GM18498 (cell line): ENCODE measurements around the gene ZNF221.
"Not testable (repeated sequence)": the region's sequence is repeated elsewhere in the genome, so short reads cannot be mapped to it uniquely, and the experiment has no call there.

ENCODE experiments used
- ATAC-seq: cut with Tn5 transposase; IDR thresholded peaks from one replicate; pipeline ENCODE4 v1.9.1; 2021; ENCODE audit warnings: mild to moderate bottlenecking, moderate library complexity; ENCODE audit not compliant: unreplicated experiment

The ZNF221 gene

GRCh38 chr19:43950834-43951645 lies at the start of gene ZNF221:
Gene ZNF221, plus strand, starts transcription at chr19:43951228. Its CDS starts 11,499 bp downstream, at chr19:43962727.
- ATAC-seq: peak; percentile 93

- peak; percentile 78 for ATAC-seq
Measured at GRCh38 chr19:43901395-43902390, 49.3 kb upstream of the ZNF221 start.

- no peak for ATAC-seq
Measured at GRCh38 chr19:43902399-43902798, 48.6 kb upstream of the ZNF221 start.

GRCh38 chr19:43905897-43906296 lies 45.1 kb upstream of the ZNF221 start:
- no peak for ATAC-seq

GRCh38 chr19:43906774-43907173 lies 44.3 kb upstream of the ZNF221 start:
- ATAC-seq: no peak

- ATAC-seq: no peak
Measured at GRCh38 chr19:43908659-43909058, 42.4 kb upstream of the ZNF221 start.

GRCh38 chr19:43910884-43911283 lies 40.1 kb upstream of the ZNF221 start:
- ATAC-seq: no peak

- no peak for ATAC-seq
Measured at GRCh38 chr19:43913383-43913782, 37.6 kb upstream of the ZNF221 start.

- ATAC-seq: no peak
Measured at GRCh38 chr19:43914051-43914450, 37.0 kb upstream of the ZNF221 start.

- no peak for ATAC-seq
Measured at GRCh38 chr19:43923875-43924274, 27.2 kb upstream of the ZNF221 start.

- ATAC-seq: no peak
Measured at GRCh38 chr19:43928820-43929219, 22.2 kb upstream of the ZNF221 start.

- ATAC-seq: no peak
Measured at GRCh38 chr19:43934055-43934984, 16.7 kb upstream of the ZNF221 start.

GRCh38 chr19:43934985-43935708 lies 15.9 kb upstream of the ZNF221 start, which contains the start of gene ZNF45:
Gene ZNF45, minus strand, starts transcription at chr19:43935282. Its CDS starts 13,097 bp downstream, at chr19:43922185.
- ATAC-seq: peak; percentile 89

GRCh38 chr19:43936188-43936587 lies 14.8 kb upstream of the ZNF221 start:
- no peak for ATAC-seq

GRCh38 chr19:43939557-43940260 lies 11.3 kb upstream of the ZNF221 start:
- ATAC-seq: no peak

GRCh38 chr19:43940719-43941118 lies 10.3 kb upstream of the ZNF221 start:
- ATAC-seq: no peak

- no peak for ATAC-seq
Measured at GRCh38 chr19:43941209-43941608, 9.8 kb upstream of the ZNF221 start.

- not testable (repeated sequence) for ATAC-seq
Measured at GRCh38 chr19:43947412-43947811, 3.6 kb upstream of the ZNF221 start.

GRCh38 chr19:43949803-43950202 lies 1.2 kb upstream of the ZNF221 start:
- ATAC-seq: not testable (repeated sequence)
